Transverse colon (tissue), 4 donors: Measurements from ENCODE around the gene PDK2.
A peak's percentile ranks its signal among the peaks of the same experiment; 100 is the strongest.

ENCODE experiments used
- EP300 ChIP-seq: sonication (generic); formaldehyde crosslinking; IDR thresholded peaks from one replicate; pipeline ENCODE4 v1.6.1; 2017; ENCODE audit warnings: antibody characterized with exemption, low read depth
- POLR2A ChIP-seq: fragments of 450-650 bp; IDR thresholded peaks from one replicate; pipeline ENCODE4 v1.6.1; 2016; ENCODE audit warnings: antibody characterized with exemption, mild to moderate bottlenecking, moderate library complexity
- POLR2AphosphoS5 ChIP-seq, 3 donors: sonication (generic); formaldehyde crosslinking; IDR thresholded peaks; one replicate each; pipeline ENCODE4 v1.6.1; 2016; ENCODE audit warnings: antibody characterized with exemption in 3 of 3
- TF ChIP-seq, protein P1 (sequence below), 5 experiments: fragments of 200-600 bp in 3 of 5; fragments of 450-650 bp in 2 of 5; sonication (generic) in 3 of 5; IDR thresholded peaks; 1 replicate in 2 of 5; 2 replicates in 3 of 5; pipeline ENCODE4 v1.5.1; 2016 to 2017; ENCODE audit warnings: antibody characterized with exemption in 5 of 5, inconsistent platforms in 3 of 5, mild to moderate bottlenecking in 2 of 5, moderate library complexity in 1 of 5

DNA sequence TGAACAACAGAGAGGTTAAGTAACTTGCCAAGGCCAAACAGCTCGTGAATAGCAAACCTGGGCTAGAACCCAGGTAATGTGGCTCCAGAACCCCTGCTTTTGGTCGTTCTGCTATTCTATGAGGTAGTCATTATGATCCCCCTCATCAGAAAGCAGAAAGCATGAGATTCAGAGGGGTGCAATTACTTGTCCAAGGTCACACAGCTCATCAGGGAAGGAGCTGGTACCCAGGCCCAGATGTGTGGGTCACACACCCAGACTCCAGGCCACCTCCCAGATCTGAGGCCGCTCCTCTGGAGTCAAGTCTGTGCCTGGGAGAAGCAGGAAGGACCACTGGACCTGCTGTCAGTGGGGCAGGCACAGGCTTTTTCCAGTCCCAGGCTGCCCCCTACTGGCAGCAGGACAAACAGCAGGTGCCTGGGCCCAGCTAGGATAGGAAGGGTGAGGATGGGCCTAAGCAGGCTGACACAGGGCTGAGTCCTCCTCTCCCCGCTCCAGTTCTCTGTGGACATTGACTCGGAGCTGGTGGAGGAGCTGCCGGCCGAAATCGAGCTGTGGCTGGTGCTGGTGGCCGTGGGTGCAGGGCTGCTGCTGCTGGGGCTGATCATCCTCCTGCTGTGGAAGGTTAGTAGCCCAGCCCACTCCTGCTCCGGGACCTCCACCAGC lies 7.8 kb upstream of the PDK2 start:
- TF ChIP-seq, protein P1, sequence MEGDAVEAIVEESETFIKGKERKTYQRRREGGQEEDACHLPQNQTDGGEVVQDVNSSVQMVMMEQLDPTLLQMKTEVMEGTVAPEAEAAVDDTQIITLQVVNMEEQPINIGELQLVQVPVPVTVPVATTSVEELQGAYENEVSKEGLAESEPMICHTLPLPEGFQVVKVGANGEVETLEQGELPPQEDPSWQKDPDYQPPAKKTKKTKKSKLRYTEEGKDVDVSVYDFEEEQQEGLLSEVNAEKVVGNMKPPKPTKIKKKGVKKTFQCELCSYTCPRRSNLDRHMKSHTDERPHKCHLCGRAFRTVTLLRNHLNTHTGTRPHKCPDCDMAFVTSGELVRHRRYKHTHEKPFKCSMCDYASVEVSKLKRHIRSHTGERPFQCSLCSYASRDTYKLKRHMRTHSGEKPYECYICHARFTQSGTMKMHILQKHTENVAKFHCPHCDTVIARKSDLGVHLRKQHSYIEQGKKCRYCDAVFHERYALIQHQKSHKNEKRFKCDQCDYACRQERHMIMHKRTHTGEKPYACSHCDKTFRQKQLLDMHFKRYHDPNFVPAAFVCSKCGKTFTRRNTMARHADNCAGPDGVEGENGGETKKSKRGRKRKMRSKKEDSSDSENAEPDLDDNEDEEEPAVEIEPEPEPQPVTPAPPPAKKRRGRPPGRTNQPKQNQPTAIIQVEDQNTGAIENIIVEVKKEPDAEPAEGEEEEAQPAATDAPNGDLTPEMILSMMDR (IDR thresholded peaks at IDR 0.05), result peak; percentile 94 to 97 (median 96)
- TF ChIP-seq POLR2A (no peak), EP300 (no peak), POLR2AphosphoS5 (IDR thresholded peaks at IDR 0.05) (peak in 1 of 3 donors; percentile 32)
